Stimulated activated CD8-positive, alpha-beta memory T cell treated with anti-CD3 and anti-CD28 coated beads, Interleukin-15, amount 100 ng/mL, for 1 hour (primary cell): ENCODE data around the gene FFAR2.
A peak's percentile ranks its signal among the peaks of the same experiment; 100 is the strongest.

ENCODE experiments used
- DNase-seq: peaks from one replicate; pipeline ENCODE4 v3.0.0-alpha.2; 2020; ENCODE audit warnings: low read depth

FFAR2 gene

GRCh38 chr19:35486268-35486708 lies 38.2 kb downstream of the FFAR2 start:
- no peak for DNase-seq

GRCh38 chr19:35487656-35488182 lies 39.7 kb downstream of the FFAR2 start:
- no peak for DNase-seq

- DNase-seq = no peak
Measured at GRCh38 chr19:35488677-35489076, 40.6 kb downstream of the FFAR2 start.

GRCh38 chr19:35490364-35490763 lies 42.3 kb downstream of the FFAR2 start, which contains the start of gene KRTDAP:
TSS of gene KRTDAP (minus strand) at chr19:35490464. CDS start at chr19:35490442, 22 bp downstream.
- DNase-seq = no peak

GRCh38 chr19:35491836-35492360 lies 43.8 kb downstream of the FFAR2 start:
- DNase-seq = no peak

GRCh38 chr19:35493971-35494370 lies 45.9 kb downstream of the FFAR2 start:
- DNase-seq = no peak

GRCh38 chr19:35495107-35496064 lies 47.3 kb downstream of the FFAR2 start:
- peak; percentile 40 for DNase-seq

- no peak for DNase-seq
Measured at GRCh38 chr19:35497406-35497805, 49.3 kb downstream of the FFAR2 start.

GRCh38 chr19:35498220-35498619 lies 50.2 kb downstream of the FFAR2 start:
- no peak for DNase-seq

GRCh38 chr19:35498984-35499527 lies 51.0 kb downstream of the FFAR2 start:
- DNase-seq = no peak

- DNase-seq = no peak
Measured at GRCh38 chr19:35500611-35501010, 52.6 kb downstream of the FFAR2 start.
